Sigmoid colon (tissue), 4 donors: ENCODE data around the gene TAMALIN.

Experiments
- EP300 ChIP-seq, 4 donors: sonication (generic); formaldehyde crosslinking; IDR thresholded peaks; one replicate each; pipeline ENCODE4 v1.6.1; 2017; ENCODE audit warnings: antibody characterized with exemption in 4 of 4
- POLR2A ChIP-seq, 2 donors: fragments of 450-650 bp; IDR thresholded peaks; one replicate each; pipeline ENCODE4 v1.6.1; 2016; ENCODE audit warnings: antibody characterized with exemption in 2 of 2, mild to moderate bottlenecking in 2 of 2, moderate library complexity in 2 of 2
- POLR2AphosphoS5 ChIP-seq, 4 donors: sonication (generic); formaldehyde crosslinking; IDR thresholded peaks; one replicate each; pipeline ENCODE4 v1.6.1; 2017; ENCODE audit warnings: antibody characterized with exemption in 4 of 4
- TF ChIP-seq, protein P1 (sequence below), 4 experiments: fragments of 450-650 bp in 3 of 4; fragments of 200-600 bp in 1 of 4; IDR thresholded peaks; one replicate each; pipeline ENCODE4 v1.5.1; 2016 to 2019; ENCODE audit warnings: antibody characterized with exemption in 4 of 4, mild to moderate bottlenecking in 3 of 4, moderate library complexity in 2 of 4

DNA sequence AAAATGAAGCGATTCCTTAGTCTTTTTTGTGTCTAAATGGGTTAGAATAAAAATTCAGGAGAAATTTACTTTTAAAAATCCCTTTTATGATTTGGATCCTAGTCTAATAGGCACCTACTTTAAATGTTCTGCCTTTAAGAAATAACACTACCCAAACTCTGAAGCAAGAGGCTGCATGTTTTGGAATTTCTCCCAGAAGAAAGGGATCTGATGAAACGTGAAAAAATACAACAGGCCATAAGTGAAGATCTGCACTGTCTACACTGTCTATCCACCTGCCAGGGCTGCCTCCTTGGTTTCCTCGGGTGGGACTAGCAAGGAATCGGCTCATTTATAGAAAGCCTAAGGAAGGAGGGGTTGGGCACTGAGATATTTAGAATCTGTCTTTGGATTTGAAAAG is 33.2 kb upstream of the TAMALIN start:
- TF ChIP-seq, protein P1, sequence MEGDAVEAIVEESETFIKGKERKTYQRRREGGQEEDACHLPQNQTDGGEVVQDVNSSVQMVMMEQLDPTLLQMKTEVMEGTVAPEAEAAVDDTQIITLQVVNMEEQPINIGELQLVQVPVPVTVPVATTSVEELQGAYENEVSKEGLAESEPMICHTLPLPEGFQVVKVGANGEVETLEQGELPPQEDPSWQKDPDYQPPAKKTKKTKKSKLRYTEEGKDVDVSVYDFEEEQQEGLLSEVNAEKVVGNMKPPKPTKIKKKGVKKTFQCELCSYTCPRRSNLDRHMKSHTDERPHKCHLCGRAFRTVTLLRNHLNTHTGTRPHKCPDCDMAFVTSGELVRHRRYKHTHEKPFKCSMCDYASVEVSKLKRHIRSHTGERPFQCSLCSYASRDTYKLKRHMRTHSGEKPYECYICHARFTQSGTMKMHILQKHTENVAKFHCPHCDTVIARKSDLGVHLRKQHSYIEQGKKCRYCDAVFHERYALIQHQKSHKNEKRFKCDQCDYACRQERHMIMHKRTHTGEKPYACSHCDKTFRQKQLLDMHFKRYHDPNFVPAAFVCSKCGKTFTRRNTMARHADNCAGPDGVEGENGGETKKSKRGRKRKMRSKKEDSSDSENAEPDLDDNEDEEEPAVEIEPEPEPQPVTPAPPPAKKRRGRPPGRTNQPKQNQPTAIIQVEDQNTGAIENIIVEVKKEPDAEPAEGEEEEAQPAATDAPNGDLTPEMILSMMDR (IDR thresholded peaks at IDR 0.05): no peak
- TF ChIP-seq POLR2A (IDR thresholded peaks at IDR 0.05) (no peak), POLR2AphosphoS5 (IDR thresholded peaks at IDR 0.05) (no peak), EP300 (IDR thresholded peaks at IDR 0.05) (no peak)
